ENCODE measurements around the gene FN3KRP.

Gene FN3KRP

GRCh38 chr17:82683534-82683933, 33.0 kb upstream of the FN3KRP start:
- Histone ChIP-seq H3K4me2 (ENCODE audit: low read length) (no peak overlapping the region), H3K9me3 (ENCODE audit: low read length) (0 out of 2 replicates have a peak, but pooled peaks cover 7% of the 10 kb centered on the region), H3K36me3 (ENCODE audit: insufficient read depth, low read length) (no peaks in the 10 kb centered on the region), H3K79me2 (ENCODE audit: insufficient read depth, low read length) (no peaks in the 10 kb centered on the region), H3K27ac (ENCODE audit: low read depth, low read length, poor library complexity, severe bottlenecking) (no peak overlapping the region), H3K9me2 (ENCODE audit: low read depth, low read length) (no peaks in the 10 kb centered on the region), H2AFZ (ENCODE audit: low read length) (no peak overlapping the region), H4K20me1 (ENCODE audit: insufficient read depth, low read length) (no peaks in the 10 kb centered on the region), H3K4me1 (ENCODE audit: insufficient read depth, low read length, severe bottlenecking) (peaks cover 2% of the 10 kb centered on the region), H3K27me3 (ENCODE audit: insufficient read depth, low read length) (no peaks in the 10 kb centered on the region; the same call in 1 of the 2 replicates), H3K4me3 (ENCODE audit: low read depth, low read length, poor library complexity, severe bottlenecking) (no peak overlapping the region), H3F3A (ENCODE audit: insufficient read depth, low read length) (no peaks in the 10 kb centered on the region), H3K9ac (ENCODE audit: low read length) (no peak overlapping the region)
- no peak for TF ChIP-seq EZH2 (IDR thresholded peaks at IDR 0.05; ENCODE audit: borderline replicate concordance, low read length)
- TF ChIP-seq, protein P1, sequence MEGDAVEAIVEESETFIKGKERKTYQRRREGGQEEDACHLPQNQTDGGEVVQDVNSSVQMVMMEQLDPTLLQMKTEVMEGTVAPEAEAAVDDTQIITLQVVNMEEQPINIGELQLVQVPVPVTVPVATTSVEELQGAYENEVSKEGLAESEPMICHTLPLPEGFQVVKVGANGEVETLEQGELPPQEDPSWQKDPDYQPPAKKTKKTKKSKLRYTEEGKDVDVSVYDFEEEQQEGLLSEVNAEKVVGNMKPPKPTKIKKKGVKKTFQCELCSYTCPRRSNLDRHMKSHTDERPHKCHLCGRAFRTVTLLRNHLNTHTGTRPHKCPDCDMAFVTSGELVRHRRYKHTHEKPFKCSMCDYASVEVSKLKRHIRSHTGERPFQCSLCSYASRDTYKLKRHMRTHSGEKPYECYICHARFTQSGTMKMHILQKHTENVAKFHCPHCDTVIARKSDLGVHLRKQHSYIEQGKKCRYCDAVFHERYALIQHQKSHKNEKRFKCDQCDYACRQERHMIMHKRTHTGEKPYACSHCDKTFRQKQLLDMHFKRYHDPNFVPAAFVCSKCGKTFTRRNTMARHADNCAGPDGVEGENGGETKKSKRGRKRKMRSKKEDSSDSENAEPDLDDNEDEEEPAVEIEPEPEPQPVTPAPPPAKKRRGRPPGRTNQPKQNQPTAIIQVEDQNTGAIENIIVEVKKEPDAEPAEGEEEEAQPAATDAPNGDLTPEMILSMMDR (IDR thresholded peaks at IDR 0.05; ENCODE audit: low read length) = no peak

GRCh38 chr17:82684228-82684841, 32.2 kb upstream of the FN3KRP start:
- H3K9me3 ChIP-seq (ENCODE audit: low read length) = 0 out of 2 replicates have a peak, but pooled peaks cover 7% of the 10 kb centered on the region
- peaks cover 5% of the 10 kb centered on the region; the same call in 1 of the 2 replicates for H3K27me3 ChIP-seq (ENCODE audit: insufficient read depth, low read length)
- no peak overlapping the region for H3K9ac ChIP-seq (ENCODE audit: low read length)
- no peak overlapping the region for H2AFZ ChIP-seq (ENCODE audit: low read length)
- no peaks in the 10 kb centered on the region for H3K36me3 ChIP-seq (ENCODE audit: insufficient read depth, low read length)
- no peak overlapping the region for H3K27ac ChIP-seq (ENCODE audit: low read depth, low read length, poor library complexity, severe bottlenecking)
- H3K4me3 ChIP-seq (ENCODE audit: low read depth, low read length, poor library complexity, severe bottlenecking) = no peak overlapping the region
- TF ChIP-seq, protein P1 (IDR thresholded peaks at IDR 0.05; ENCODE audit: low read length) = no peak
- TF ChIP-seq EZH2 (IDR thresholded peaks at IDR 0.05; ENCODE audit: borderline replicate concordance, low read length) = no peak
- H3K9me2 ChIP-seq (ENCODE audit: low read depth, low read length) = no peaks in the 10 kb centered on the region
- no peaks in the 10 kb centered on the region for H3K79me2 ChIP-seq (ENCODE audit: insufficient read depth, low read length)
- H4K20me1 ChIP-seq (ENCODE audit: insufficient read depth, low read length) = no peaks in the 10 kb centered on the region
- H3F3A ChIP-seq (ENCODE audit: insufficient read depth, low read length) = no peaks in the 10 kb centered on the region
- no peak overlapping the region for H3K4me2 ChIP-seq (ENCODE audit: low read length)
- no peaks in the 10 kb centered on the region for H3K4me1 ChIP-seq (ENCODE audit: insufficient read depth, low read length, severe bottlenecking)

- H4K20me1 ChIP-seq (ENCODE audit: insufficient read depth, low read length) = no peaks in the 10 kb centered on the region
These were observed 31.2 kb upstream of the FN3KRP start for GRCh38 chr17:82685291-82685690.

More at GRCh38 chr17:82685291-82685690, 31.2 kb upstream of the FN3KRP start:
- H3K4me3 ChIP-seq (ENCODE audit: low read depth, low read length, poor library complexity, severe bottlenecking) = no peak overlapping the region
- no peak overlapping the region for H3K27ac ChIP-seq (ENCODE audit: low read depth, low read length, poor library complexity, severe bottlenecking)
- H3K36me3 ChIP-seq (ENCODE audit: insufficient read depth, low read length) = no peaks in the 10 kb centered on the region
- TF ChIP-seq, protein P1 (IDR thresholded peaks at IDR 0.05; ENCODE audit: low read length) = no peak
- no peak for TF ChIP-seq EZH2 (IDR thresholded peaks at IDR 0.05; ENCODE audit: borderline replicate concordance, low read length)
- H3F3A ChIP-seq (ENCODE audit: insufficient read depth, low read length) = no peaks in the 10 kb centered on the region
- H3K9me3 ChIP-seq (ENCODE audit: low read length) = 0 out of 2 replicates have a peak, but pooled peaks cover 7% of the 10 kb centered on the region
- H3K9ac ChIP-seq (ENCODE audit: low read length) = no peak overlapping the region
- peaks cover 6% of the 10 kb centered on the region; the same call in 1 of the 2 replicates for H3K27me3 ChIP-seq (ENCODE audit: insufficient read depth, low read length)
- H3K79me2 ChIP-seq (ENCODE audit: insufficient read depth, low read length) = no peaks in the 10 kb centered on the region
- H2AFZ ChIP-seq (ENCODE audit: low read length) = no peak overlapping the region
- H3K4me1 ChIP-seq (ENCODE audit: insufficient read depth, low read length, severe bottlenecking) = no peaks in the 10 kb centered on the region
- no peaks in the 10 kb centered on the region for H3K9me2 ChIP-seq (ENCODE audit: low read depth, low read length)
- no peak overlapping the region for H3K4me2 ChIP-seq (ENCODE audit: low read length)
